NK-92 (cell line): ENCODE measurements around the gene HAPLN3.

Experiments
- DNase-seq: peaks from one replicate; lab custom pipeline; 2025; ENCODE audit not compliant: unreplicated experiment; lab: John Stamatoyannopoulos, UW

The HAPLN3 gene

DNA sequence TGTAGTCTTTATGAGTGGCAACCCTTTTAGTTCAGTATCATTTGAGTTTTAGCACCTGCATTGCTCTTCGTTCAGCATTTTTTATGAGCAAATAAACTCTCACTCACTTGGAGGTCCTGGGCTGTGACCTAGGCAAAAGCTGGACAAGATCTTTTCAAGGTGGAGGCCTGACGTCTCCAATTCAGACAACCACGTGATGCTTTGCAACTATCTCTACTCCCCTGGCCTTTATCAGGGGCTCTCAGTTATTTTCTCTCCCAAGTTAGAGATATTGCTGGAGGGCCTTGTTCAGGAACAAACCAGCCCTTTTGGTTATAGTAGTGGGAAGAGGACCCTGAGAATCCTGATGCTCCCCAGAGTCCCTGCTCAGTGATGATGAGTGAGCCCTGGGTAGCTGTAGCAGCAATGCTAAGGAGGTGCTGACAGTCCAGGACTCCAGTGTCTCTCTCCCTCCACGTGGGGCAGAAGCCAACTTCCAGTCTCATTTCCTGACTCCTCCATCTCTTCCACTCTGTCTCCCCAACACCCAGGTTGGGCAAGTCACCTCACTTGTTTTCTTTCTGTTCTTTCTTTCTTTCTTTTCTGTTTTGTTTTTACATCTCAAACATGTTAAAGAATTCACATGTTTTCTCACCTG lies 30.4 kb downstream of the HAPLN3 start:
- DNase-seq, result no peak

GRCh38 chr15:88863412-88863811 lies 31.9 kb downstream of the HAPLN3 start:
- DNase-seq, result no peak

- no peak for DNase-seq
Measured at GRCh38 chr15:88860212-88860611, 35.1 kb downstream of the HAPLN3 start.

GRCh38 chr15:88859550-88859949 lies 35.8 kb downstream of the HAPLN3 start:
- no peak for DNase-seq

DNA sequence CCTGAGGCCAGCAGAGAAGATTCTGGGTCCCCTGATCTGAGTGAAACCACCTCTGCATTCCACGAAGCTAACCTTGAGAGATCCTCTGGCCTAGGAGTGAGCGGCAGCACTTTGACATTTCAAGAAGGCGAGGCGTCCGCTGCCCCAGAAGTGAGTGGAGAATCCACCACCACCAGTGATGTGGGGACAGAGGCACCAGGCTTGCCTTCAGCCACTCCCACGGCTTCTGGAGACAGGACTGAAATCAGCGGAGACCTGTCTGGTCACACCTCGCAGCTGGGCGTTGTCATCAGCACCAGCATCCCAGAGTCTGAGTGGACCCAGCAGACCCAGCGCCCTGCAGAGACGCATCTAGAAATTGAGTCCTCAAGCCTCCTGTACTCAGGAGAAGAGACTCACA lies 36.4 kb downstream of the HAPLN3 start:
- DNase-seq, result no peak

- no peak for DNase-seq
Measured at GRCh38 chr15:88852476-88852875, 42.9 kb downstream of the HAPLN3 start.

- no peak for DNase-seq
Measured at GRCh38 chr15:88849376-88850072, 45.8 kb downstream of the HAPLN3 start.

GRCh38 chr15:88848203-88848602 lies 47.1 kb downstream of the HAPLN3 start:
- no peak for DNase-seq

DNA sequence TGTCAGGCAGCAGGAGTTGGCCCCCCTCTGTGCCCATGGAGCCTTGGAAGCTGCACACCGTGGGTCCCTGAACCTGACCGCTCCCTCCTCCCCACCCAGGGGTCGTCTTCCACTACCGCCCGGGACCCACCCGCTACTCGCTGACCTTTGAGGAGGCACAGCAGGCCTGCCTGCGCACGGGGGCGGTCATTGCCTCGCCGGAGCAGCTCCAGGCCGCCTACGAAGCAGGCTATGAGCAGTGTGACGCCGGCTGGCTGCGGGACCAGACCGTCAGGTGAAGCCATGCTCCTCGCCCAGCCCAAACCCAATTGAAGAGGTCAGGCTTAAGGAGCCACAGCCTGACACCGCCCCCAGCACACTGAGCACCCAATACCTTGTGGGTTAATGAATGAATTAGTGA lies 48.2 kb downstream of the HAPLN3 start:
- no peak for DNase-seq

- no peak for DNase-seq
Measured at GRCh38 chr15:88845616-88846015, 49.7 kb downstream of the HAPLN3 start.

DNA sequence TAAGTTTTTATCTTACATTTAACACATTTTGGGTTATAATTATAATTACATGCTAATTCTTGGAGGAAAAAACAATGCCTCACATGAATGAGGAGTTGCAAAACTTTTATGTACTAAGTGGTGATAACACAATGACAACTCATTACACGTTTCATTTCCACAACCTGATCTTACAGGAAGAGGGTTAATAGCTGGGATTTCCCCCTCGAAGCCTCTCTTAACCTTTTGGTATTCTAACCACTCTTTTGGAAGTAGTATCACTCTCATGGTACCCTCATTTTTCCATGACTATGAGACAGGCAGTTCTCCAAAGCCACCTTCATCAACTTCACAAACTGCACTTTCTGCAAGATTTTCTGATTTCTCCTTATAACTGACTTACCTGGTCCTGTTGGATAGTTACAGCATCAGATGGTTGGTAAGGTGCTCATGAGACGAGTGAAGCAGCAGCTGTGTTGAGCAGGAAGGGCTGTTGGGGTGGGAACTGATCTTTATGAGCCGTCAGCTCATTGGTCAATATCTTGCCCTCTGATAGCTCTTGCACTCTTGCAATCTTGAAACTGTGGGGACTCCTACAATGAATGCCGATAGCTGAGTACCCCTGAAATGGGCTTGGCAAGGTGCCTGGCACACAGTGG lies 50.5 kb downstream of the HAPLN3 start:
- no peak for DNase-seq

DNA sequence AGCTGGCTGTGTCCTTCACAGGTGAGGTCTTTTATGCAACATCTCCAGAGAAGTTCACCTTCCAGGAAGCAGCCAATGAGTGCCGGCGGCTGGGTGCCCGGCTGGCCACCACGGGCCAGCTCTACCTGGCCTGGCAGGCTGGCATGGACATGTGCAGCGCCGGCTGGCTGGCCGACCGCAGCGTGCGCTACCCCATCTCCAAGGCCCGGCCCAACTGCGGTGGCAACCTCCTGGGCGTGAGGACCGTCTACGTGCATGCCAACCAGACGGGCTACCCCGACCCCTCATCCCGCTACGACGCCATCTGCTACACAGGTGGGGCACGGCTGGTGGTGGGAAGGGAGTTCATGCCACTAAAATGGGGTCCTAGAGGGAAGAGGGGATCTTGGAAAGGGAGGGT lies 52.0 kb downstream of the HAPLN3 start:
- no peak for DNase-seq

DNA sequence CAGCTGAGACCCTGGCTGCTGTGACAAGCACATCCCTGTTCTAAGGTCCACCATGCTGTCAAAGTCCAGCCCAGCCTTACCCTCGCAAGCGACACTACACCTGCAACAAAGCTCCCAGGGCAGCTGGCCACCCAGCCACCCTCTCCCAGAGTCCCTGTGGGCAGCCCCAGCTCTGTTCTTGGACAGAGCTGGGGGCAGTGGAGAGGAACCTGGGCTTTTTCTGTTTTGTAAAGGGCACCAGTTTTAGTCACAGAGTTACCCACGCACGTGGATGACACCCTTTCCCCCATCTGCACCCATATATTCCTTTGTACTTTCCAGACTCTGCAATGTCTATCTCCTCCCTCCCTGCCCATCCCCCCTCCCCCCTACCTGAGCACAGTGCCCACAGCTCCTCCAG lies 53.2 kb downstream of the HAPLN3 start:
- DNase-seq, result no peak

DNA sequence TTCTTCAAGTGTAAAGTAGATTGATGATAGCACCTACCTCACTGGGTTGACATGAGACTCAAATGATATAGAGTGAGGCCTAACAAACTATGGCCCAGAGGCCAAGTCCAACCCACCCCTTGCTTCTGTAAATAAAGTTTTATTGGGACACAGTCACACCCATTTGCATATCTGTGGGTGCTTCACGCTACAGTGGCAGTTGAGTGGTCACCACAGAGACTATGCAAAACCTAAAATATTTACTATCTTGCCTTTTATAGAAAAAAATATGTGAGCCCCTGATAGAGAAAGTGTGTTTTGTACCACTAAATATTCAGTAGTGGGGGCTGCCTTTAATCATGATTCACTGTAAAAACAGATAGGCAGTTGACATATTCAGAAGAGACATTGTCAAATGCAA lies 54.1 kb downstream of the HAPLN3 start:
- no peak for DNase-seq

GRCh38 chr15:88839961-88840360 lies 55.4 kb downstream of the HAPLN3 start:
- no peak for DNase-seq

DNA sequence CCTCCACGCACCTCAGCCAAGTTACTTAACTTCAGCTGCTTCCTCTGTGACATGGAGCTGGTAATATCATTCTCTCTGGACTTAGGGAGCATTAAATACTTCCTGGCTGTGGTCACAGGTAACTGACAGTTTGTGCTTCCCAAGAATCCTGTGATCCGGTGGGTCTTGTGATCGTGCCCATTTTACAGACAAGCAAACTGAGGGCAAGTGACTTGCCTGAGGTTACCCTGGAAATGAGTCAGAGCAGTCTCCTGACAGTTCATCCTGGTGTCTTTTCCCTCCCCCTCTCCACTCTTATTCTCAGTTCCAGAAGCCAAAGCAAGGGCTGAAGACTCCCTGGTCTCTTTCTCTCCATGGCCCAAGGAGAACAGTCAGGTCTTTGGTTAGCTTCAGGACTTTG lies 56.2 kb downstream of the HAPLN3 start:
- no peak for DNase-seq

GRCh38 chr15:88838667-88839066 lies 56.7 kb downstream of the HAPLN3 start:
- no peak for DNase-seq

DNA sequence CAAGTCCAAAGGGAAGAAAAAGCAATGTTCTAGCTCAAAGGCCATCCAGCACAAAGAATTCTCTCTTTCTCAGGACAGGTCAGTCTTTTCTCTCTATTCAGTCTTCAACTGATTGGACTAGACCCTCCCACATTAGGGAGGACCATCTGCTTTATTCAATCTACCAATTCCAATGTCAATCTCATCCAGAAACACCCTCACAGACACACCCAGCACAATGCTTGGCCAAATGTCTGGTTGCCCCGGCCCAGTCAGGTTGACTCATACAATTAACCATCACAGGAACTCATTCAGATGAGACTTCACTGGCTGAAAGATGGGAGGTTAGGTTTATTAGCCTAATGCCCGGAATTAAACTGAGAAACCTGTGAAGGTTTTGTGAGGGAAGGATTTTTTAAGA lies 59.7 kb downstream of the HAPLN3 start:
- no peak for DNase-seq

GRCh38 chr15:88835119-88835518 lies 60.2 kb downstream of the HAPLN3 start:
- no peak for DNase-seq

- no peak for DNase-seq
Measured at GRCh38 chr15:88834211-88834812, 61.0 kb downstream of the HAPLN3 start.

DNA sequence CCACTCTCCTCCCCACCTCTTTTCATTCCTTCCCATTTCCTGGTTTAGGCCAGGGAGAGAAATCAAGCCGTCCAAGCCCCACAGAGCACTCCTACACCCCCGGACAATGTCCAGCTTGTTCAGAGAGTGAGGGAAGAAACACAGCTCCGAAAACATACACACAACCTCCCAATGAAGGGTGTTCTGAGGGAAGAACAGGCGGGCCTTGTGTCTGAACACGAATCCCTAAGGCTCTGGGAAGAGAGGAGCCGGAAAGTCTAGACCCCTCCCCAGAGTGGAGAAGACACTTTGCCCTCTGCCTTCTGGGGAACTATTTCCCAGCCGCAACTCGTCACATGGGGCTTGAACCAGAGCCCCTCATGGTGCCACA lies 61.6 kb downstream of the HAPLN3 start:
- DNase-seq, result no peak
